WTC11 (cell line): ENCODE results near the gene CNOT6. TPM values are rescaled to one million over a fixed set of nuclear protein-coding genes. Genes with fewer than 3 reads are reported as not detected.

Experiments
- ATAC-seq: fragments of 200-7000 bp; cut with Tn5 transposase; 2 replicates; pipeline ENCODE4 v1.10.0; 2021; ENCODE audit warnings: mild to moderate bottlenecking, moderate library complexity
- CTCF ChIA-PET: fragments of 300-600 bp; sonication (Branson Sonifier 250); formaldehyde crosslinking; loops from one replicate; lab custom pipeline; 2021; ENCODE audit warnings: antibody characterized with exemption; lab: Charles Lee
- POLR2A ChIA-PET: fragments of 350-600 bp; sonication (Branson Sonifier 250); formaldehyde crosslinking; loops from one replicate; lab custom pipeline; 2021; ENCODE audit warnings: antibody characterized with exemption; lab: Charles Lee
- DNase-seq: peaks from one replicate; pipeline ENCODE4 v3.0.0; 2021; ENCODE audit warnings: low spot score
- H3K27ac Mint-ChIP-seq: 2 replicates; pipeline ENCODE4 v1.8.0; 2021; ENCODE audit warnings: mixed read lengths
- H3K27me3 Mint-ChIP-seq: 2 replicates; pipeline ENCODE4 v1.8.0; 2021; ENCODE audit warnings: low read depth, mild to moderate bottlenecking, moderate library complexity, mixed read lengths
- H3K36me3 Mint-ChIP-seq: 2 replicates; pipeline ENCODE4 v1.8.0; 2021; ENCODE audit warnings: mixed read lengths
- H3K4me1 Mint-ChIP-seq: 2 replicates; pipeline ENCODE4 v1.8.0; 2022; ENCODE audit warnings: mixed read lengths
- H3K4me3 Mint-ChIP-seq: 2 replicates; pipeline ENCODE4 v1.8.0; 2021; ENCODE audit warnings: mild to moderate bottlenecking, moderate library complexity, mixed read lengths
- H3K9me3 Mint-ChIP-seq: 2 replicates; pipeline ENCODE4 v1.8.0; 2021; ENCODE audit warnings: mixed read lengths
- CREB1 ChIP-seq: sonication (generic); formaldehyde crosslinking; IDR thresholded peaks from 2 replicates; pipeline ENCODE4 v1.8.0; 2023; ENCODE audit warnings: mild to moderate bottlenecking, missing genetic modification reagents
- ESRRA ChIP-seq: sonication (generic); formaldehyde crosslinking; IDR thresholded peaks from 2 replicates; pipeline ENCODE4 v1.8.1; 2022; ENCODE audit warnings: mild to moderate bottlenecking, missing genetic modification reagents, borderline replicate concordance
- FOXJ3 ChIP-seq: sonication (generic); formaldehyde crosslinking; IDR thresholded peaks from 2 replicates; pipeline ENCODE4 v1.9.0; 2021; ENCODE audit warnings: missing genetic modification reagents, mild to moderate bottlenecking, borderline replicate concordance
- GABPB1 ChIP-seq: sonication (generic); formaldehyde crosslinking; IDR thresholded peaks from 2 replicates; pipeline ENCODE4 v1.8.1; 2023; ENCODE audit warnings: mild to moderate bottlenecking, missing genetic modification reagents
- IRF2 ChIP-seq: sonication (generic); formaldehyde crosslinking; IDR thresholded peaks from 2 replicates; pipeline ENCODE4 v1.8.0; 2022; ENCODE audit warnings: low read depth, missing genetic modification reagents, borderline replicate concordance
- NR1H2 ChIP-seq: sonication (generic); formaldehyde crosslinking; IDR thresholded peaks from 2 replicates; pipeline ENCODE4 v1.9.0; 2021; ENCODE audit warnings: mild to moderate bottlenecking, moderate library complexity, missing genetic modification reagents
- SMAD3 ChIP-seq: sonication (generic); formaldehyde crosslinking; IDR thresholded peaks from 2 replicates; pipeline ENCODE4 v1.8.0; 2022; ENCODE audit warnings: missing genetic modification reagents, mild to moderate bottlenecking, borderline replicate concordance
- TP53 ChIP-seq: sonication (generic); formaldehyde crosslinking; IDR thresholded peaks from 2 replicates; pipeline ENCODE4 v1.8.1; 2023; ENCODE audit warnings: mild to moderate bottlenecking, missing genetic modification reagents
- ZBTB21 ChIP-seq: sonication (generic); formaldehyde crosslinking; IDR thresholded peaks from 2 replicates; pipeline ENCODE4 v1.8.1; 2023; ENCODE audit warnings: mild to moderate bottlenecking, missing genetic modification reagents, borderline replicate concordance
- ZNF232 ChIP-seq: sonication (generic); formaldehyde crosslinking; IDR thresholded peaks from 2 replicates; pipeline ENCODE4 v1.8.0; 2022; ENCODE audit warnings: mild to moderate bottlenecking, missing genetic modification reagents
- ZNF416 ChIP-seq: fragments of 250-450 bp; sonication (Bioruptor Pico); IDR thresholded peaks from 2 replicates; pipeline ENCODE4 v1.9.0; 2021; ENCODE audit warnings: mild to moderate bottlenecking, inconsistent platforms
- total RNA-seq: library from RNA; stranded (reverse); gene quantifications from 3 replicates; pipeline ENCODE4 v1.2.3, GENCODE V29; 2021
- TF ChIP-seq, protein P1 (sequence below): sonication (generic); formaldehyde crosslinking; conservative IDR thresholded peaks from 2 replicates; pipeline ENCODE4 v1.8.1; 2023; ENCODE audit warnings: mild to moderate bottlenecking, low read depth, missing genetic modification reagents, moderate library complexity
- TF ChIP-seq, protein P2 (sequence below): fragments of 250-450 bp; sonication (Bioruptor Pico); conservative IDR thresholded peaks from 2 replicates; pipeline ENCODE4 v1.9.0; 2021; ENCODE audit warnings: mild to moderate bottlenecking
- TF ChIP-seq, protein P3 (sequence below): fragments of 250-450 bp; sonication (Bioruptor Pico); IDR thresholded peaks from 2 replicates; pipeline ENCODE4 v1.9.0; 2021; ENCODE audit warnings: mild to moderate bottlenecking
- TF ChIP-seq, protein P4 (sequence below): sonication (generic); formaldehyde crosslinking; IDR thresholded peaks from 2 replicates; pipeline ENCODE4 v1.8.0; 2023; ENCODE audit warnings: mild to moderate bottlenecking, missing genetic modification reagents
- TF ChIP-seq, protein P5 (sequence below): fragments of 250-450 bp; sonication (Bioruptor Pico); IDR thresholded peaks from 2 replicates; pipeline ENCODE4 v2.1.2; 2022; ENCODE audit warnings: mild to moderate bottlenecking, moderate library complexity
- TF ChIP-seq, protein P6 (sequence below): sonication (generic); formaldehyde crosslinking; IDR thresholded peaks from 2 replicates; pipeline ENCODE4 v1.8.1; 2023; ENCODE audit warnings: mild to moderate bottlenecking, missing genetic modification reagents
- TF ChIP-seq, protein P7 (sequence below): sonication (generic); formaldehyde crosslinking; IDR thresholded peaks from 2 replicates; pipeline ENCODE4 v1.8.1; 2023; ENCODE audit warnings: mild to moderate bottlenecking, moderate library complexity, missing genetic modification reagents
- TF ChIP-seq, protein P8 (sequence below): sonication (generic); formaldehyde crosslinking; IDR thresholded peaks from 2 replicates; pipeline ENCODE4 v1.8.1; 2023; ENCODE audit warnings: mild to moderate bottlenecking, missing genetic modification reagents

The CNOT6 gene
- total RNA-seq, 1 experiment from 2014 or later, result 41.0 TPM

DNA sequence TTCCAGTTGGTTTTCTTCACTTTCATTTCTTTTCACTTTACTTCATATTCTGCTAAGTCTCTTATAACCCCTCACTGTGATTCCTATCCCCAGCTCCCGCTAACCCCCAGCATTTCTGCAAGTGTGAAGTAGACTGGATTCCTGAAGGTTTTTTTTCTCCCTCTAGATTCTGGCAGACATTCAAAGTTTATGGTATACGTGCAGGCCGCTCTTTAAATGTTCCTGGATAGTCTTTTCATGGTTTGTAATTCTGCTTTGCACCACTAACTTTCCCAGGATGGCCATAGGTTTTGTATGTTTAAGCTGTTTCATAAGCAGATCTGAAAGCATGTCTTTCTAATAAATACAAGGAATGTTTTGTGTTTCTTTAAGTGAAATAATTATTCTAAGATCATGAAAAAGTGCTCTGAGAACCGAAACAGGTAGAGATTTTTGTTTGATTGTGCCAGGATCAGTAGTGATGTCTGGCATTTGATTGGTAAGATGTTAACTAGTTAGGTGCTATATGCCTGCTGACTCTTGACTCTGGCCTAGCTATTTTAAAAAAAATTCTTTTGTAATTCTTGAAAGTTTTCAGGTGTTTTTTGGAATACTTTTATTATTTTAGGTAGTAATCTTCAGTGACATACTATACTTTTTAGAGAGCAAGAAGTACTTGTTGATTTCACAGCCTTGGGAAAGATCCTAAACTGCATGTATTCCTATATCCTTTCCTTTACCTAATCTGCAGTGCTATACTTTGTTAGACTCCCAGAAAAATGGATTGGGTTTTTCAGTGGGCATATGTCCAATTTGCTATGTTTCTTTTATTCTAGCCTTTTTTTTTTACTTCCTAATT lies 29.7 kb downstream of the CNOT6 start (continued):
- TF ChIP-seq ZNF416 (CRISPR knock-in tag) (no peak), CREB1 (CRISPR knock-in tag) (no peak), IRF2 (no peak), ZNF232 (CRISPR knock-in tag) (no peak), FOXJ3 (CRISPR knock-in tag) (no peak), SMAD3 (no peak)
- TF ChIP-seq, protein P1, sequence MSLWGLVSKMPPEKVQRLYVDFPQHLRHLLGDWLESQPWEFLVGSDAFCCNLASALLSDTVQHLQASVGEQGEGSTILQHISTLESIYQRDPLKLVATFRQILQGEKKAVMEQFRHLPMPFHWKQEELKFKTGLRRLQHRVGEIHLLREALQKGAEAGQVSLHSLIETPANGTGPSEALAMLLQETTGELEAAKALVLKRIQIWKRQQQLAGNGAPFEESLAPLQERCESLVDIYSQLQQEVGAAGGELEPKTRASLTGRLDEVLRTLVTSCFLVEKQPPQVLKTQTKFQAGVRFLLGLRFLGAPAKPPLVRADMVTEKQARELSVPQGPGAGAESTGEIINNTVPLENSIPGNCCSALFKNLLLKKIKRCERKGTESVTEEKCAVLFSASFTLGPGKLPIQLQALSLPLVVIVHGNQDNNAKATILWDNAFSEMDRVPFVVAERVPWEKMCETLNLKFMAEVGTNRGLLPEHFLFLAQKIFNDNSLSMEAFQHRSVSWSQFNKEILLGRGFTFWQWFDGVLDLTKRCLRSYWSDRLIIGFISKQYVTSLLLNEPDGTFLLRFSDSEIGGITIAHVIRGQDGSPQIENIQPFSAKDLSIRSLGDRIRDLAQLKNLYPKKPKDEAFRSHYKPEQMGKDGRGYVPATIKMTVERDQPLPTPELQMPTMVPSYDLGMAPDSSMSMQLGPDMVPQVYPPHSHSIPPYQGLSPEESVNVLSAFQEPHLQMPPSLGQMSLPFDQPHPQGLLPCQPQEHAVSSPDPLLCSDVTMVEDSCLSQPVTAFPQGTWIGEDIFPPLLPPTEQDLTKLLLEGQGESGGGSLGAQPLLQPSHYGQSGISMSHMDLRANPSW, result no peak
- TF ChIP-seq, protein P2, sequence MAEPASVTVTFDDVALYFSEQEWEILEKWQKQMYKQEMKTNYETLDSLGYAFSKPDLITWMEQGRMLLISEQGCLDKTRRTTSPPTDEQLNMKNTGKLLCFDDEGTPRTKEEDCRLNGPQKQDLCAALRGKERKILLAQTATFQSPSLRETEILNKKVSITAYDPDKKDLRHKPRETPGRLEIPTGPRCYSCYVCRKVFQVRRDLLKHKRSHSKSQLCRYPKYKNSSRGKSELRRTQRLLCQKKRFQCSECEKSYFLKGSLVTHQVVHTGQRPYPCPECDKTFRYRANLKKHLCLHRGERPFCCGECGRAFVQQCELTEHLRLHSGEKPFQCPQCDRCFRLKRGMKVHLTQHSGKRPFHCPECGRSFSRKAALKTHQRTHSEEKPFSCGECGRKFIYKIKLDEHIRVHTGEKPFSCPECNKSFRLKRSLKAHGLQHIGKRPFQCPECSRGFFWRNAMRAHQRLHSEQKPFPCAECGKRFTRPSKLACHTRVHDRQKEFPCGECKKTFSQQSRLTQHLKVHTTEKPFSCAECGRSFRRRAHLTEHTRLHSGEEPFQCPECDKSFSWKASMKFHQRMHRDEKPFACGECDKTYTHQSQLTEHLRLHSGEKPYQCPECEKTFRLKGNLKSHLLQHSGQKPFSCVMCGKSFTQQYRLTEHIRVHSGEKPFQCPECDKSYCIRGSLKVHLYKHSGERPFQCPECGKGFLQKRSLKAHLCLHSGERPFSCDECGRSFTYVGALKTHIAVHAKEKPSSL (CRISPR knock-in tag), result no peak
- TF ChIP-seq, protein P3, sequence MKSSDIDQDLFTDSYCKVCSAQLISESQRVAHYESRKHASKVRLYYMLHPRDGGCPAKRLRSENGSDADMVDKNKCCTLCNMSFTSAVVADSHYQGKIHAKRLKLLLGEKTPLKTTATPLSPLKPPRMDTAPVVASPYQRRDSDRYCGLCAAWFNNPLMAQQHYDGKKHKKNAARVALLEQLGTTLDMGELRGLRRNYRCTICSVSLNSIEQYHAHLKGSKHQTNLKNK (CRISPR knock-in tag), result no peak
- TF ChIP-seq, all 79 proteins: peak for 0

DNA sequence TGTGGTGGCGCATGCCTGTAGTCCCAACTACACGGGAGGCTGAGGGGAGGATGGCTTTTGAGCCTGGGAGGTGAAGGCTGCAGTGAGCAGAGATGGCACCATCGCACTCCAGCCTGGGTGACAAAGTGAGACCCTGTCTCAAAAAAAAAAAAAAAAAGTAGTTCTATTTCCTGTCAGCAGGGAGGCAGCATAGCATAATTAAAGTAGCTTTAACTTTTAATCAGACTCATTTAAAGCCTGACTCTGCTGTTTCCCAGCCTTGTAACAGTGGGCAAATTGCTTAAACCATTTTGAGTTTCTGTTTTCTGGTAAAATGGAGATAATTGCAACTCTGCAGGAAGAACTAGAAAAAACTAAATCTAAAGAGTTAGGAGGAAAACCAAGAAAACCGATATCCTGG lies 31.2 kb downstream of the CNOT6 start:
- Mint-ChIP-seq H3K4me3 (0 out of 2 replicates have a peak overlapping the region, but pooled peaks have one; percentile 8), H3K36me3 (peaks cover 29% of the 10 kb centered on the region), H3K9me3 (peaks cover 10% of the 10 kb centered on the region), H3K27me3 (no peaks in the 10 kb centered on the region), H3K4me1 (peaks cover 60% of the 10 kb centered on the region), H3K27ac (peak overlapping the region; percentile 61; the same call in 1 of the 2 replicates)
- ChIA-PET POLR2A (interaction anchor here (0.6 to 0.7 kb wide), 3 partner anchors 13 to 711 kb away, joined by 3 read pairs; no protein-coding TSS in a partner anchor), CTCF (interaction anchor here (0.6 to 1.5 kb wide), 4 partner anchors 9 to 450 kb away, joined by 3 to 6 read pairs (median 4); no protein-coding TSS in a partner anchor)
- no peak for ATAC-seq
- DNase-seq, result no peak
- TF ChIP-seq ESRRA, result no peak
- no peak for TF ChIP-seq ZBTB21 (CRISPR knock-in tag)
- no peak for TF ChIP-seq GABPB1 (CRISPR knock-in tag)
- TF ChIP-seq, protein P4, sequence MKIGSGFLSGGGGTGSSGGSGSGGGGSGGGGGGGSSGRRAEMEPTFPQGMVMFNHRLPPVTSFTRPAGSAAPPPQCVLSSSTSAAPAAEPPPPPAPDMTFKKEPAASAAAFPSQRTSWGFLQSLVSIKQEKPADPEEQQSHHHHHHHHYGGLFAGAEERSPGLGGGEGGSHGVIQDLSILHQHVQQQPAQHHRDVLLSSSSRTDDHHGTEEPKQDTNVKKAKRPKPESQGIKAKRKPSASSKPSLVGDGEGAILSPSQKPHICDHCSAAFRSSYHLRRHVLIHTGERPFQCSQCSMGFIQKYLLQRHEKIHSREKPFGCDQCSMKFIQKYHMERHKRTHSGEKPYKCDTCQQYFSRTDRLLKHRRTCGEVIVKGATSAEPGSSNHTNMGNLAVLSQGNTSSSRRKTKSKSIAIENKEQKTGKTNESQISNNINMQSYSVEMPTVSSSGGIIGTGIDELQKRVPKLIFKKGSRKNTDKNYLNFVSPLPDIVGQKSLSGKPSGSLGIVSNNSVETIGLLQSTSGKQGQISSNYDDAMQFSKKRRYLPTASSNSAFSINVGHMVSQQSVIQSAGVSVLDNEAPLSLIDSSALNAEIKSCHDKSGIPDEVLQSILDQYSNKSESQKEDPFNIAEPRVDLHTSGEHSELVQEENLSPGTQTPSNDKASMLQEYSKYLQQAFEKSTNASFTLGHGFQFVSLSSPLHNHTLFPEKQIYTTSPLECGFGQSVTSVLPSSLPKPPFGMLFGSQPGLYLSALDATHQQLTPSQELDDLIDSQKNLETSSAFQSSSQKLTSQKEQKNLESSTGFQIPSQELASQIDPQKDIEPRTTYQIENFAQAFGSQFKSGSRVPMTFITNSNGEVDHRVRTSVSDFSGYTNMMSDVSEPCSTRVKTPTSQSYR (CRISPR knock-in tag), result no peak
- TF ChIP-seq TP53 (CRISPR knock-in tag), result no peak
- TF ChIP-seq, protein P5, sequence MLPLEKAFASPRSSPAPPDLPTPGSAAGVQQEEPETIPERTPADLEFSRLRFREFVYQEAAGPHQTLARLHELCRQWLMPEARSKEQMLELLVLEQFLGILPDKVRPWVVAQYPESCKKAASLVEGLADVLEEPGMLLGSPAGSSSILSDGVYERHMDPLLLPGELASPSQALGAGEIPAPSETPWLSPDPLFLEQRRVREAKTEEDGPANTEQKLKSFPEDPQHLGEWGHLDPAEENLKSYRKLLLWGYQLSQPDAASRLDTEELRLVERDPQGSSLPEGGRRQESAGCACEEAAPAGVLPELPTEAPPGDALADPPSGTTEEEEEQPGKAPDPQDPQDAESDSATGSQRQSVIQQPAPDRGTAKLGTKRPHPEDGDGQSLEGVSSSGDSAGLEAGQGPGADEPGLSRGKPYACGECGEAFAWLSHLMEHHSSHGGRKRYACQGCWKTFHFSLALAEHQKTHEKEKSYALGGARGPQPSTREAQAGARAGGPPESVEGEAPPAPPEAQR (CRISPR knock-in tag), result no peak
- TF ChIP-seq NR1H2 (CRISPR knock-in tag), result no peak
- TF ChIP-seq, protein P6, sequence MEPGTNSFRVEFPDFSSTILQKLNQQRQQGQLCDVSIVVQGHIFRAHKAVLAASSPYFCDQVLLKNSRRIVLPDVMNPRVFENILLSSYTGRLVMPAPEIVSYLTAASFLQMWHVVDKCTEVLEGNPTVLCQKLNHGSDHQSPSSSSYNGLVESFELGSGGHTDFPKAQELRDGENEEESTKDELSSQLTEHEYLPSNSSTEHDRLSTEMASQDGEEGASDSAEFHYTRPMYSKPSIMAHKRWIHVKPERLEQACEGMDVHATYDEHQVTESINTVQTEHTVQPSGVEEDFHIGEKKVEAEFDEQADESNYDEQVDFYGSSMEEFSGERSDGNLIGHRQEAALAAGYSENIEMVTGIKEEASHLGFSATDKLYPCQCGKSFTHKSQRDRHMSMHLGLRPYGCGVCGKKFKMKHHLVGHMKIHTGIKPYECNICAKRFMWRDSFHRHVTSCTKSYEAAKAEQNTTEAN (CRISPR knock-in tag), result no peak
- TF ChIP-seq, protein P7, sequence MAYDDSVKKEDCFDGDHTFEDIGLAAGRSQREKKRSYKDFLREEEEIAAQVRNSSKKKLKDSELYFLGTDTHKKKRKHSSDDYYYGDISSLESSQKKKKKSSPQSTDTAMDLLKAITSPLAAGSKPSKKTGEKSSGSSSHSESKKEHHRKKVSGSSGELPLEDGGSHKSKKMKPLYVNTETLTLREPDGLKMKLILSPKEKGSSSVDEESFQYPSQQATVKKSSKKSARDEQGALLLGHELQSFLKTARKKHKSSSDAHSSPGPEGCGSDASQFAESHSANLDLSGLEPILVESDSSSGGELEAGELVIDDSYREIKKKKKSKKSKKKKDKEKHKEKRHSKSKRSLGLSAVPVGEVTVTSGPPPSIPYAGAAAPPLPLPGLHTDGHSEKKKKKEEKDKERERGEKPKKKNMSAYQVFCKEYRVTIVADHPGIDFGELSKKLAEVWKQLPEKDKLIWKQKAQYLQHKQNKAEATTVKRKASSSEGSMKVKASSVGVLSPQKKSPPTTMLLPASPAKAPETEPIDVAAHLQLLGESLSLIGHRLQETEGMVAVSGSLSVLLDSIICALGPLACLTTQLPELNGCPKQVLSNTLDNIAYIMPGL, result no peak
- no peak for TF ChIP-seq IRF2
- TF ChIP-seq, protein P8, sequence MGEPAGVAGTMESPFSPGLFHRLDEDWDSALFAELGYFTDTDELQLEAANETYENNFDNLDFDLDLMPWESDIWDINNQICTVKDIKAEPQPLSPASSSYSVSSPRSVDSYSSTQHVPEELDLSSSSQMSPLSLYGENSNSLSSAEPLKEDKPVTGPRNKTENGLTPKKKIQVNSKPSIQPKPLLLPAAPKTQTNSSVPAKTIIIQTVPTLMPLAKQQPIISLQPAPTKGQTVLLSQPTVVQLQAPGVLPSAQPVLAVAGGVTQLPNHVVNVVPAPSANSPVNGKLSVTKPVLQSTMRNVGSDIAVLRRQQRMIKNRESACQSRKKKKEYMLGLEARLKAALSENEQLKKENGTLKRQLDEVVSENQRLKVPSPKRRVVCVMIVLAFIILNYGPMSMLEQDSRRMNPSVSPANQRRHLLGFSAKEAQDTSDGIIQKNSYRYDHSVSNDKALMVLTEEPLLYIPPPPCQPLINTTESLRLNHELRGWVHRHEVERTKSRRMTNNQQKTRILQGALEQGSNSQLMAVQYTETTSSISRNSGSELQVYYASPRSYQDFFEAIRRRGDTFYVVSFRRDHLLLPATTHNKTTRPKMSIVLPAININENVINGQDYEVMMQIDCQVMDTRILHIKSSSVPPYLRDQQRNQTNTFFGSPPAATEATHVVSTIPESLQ (CRISPR knock-in tag), result no peak
